AG08396 (cell line): ENCODE results near the gene TMEM263.
"Not testable (repeated sequence)": the region's sequence is repeated elsewhere in the genome, so short reads cannot be mapped to it uniquely, and the experiment has no call there.

Experiments used
- DNase-seq: peaks from one replicate; pipeline ENCODE4 v3.0.0; 2012; ENCODE audit warnings: low spot score, mixed read lengths

TMEM263 gene

DNA sequence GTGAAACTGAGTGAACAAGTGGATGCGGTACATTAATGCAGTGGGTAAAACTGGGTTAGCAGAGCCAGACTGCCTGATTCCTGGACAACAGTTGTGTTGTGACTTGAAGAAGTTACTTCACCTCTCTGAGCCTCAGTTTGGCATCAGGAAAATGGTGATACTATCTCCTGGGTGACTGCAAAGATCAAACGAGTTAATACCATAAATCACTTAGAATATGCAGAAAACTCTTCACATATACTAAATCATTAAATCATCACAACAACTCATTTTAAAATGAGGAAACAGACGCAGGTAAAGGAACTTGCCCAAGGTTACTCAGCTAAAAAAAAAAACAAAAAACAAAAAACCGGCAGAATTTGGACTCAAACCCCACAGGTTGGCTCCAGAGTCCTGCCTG, 30.4 kb downstream of the TMEM263 start:
- no peak for DNase-seq

DNA sequence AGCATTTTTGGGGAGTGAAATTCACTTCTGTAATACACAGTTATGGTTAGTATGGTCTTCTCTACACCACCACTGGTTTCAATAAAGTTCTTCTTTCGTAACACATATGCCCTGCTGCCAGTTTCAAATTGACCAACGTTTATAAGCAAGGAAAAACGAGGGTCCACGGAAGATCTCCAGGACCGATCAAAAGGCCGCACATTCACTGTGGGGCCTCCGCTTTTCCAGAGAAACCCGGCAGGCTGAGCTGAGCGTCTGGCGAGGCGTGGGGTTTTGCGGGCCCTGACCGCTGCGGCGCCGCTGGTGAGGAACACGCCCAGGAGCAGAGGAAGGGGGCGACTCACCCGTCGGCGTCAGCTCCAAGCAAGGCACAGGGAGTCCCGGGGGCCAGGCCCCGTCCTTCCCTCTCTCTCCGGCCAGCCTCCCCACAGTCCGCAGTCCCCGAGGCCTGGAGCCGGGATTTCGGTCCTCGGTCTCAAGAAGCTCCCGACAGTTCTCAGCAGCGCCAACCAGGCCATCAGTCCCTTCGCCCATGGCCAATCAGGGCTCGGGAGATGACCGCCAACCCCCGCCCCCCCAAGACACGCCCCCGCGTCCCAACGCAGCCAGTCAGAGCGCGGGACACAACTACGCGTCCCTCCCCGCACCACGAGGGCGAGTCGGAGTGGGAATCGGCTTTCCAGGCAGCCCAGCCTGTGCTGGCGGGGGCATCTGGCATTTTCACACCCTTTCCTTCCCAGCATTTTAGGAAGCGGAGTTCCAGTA, 31.1 kb downstream of the TMEM263 start, which contains the start of gene MTERF2:
MTERF2 (minus strand) TSS at position 522 of the 765 bp plus-strand sequence. CDS start 8,432 bp downstream, outside the sequence.
- peak; percentile 94 for DNase-seq

DNA sequence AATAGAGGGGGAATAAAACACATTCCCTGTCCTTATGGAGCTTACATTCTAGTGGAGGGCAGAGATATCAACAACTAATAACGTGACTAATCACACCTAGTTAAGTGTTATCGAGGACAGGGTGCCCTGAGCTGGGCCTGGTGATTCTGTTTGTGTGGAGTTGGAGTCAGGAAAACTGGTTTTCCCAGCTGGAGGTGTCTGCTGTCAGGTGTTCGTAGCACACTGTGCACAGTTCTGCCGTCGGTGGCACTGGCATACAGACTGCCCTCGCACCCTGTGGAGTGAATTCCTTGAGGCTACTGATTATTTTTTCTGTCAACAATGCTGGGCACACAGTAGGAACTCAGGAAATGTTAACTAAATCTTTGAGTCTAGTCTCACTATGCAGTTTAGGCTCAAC, 32.1 kb downstream of the TMEM263 start:
- no peak for DNase-seq

DNA sequence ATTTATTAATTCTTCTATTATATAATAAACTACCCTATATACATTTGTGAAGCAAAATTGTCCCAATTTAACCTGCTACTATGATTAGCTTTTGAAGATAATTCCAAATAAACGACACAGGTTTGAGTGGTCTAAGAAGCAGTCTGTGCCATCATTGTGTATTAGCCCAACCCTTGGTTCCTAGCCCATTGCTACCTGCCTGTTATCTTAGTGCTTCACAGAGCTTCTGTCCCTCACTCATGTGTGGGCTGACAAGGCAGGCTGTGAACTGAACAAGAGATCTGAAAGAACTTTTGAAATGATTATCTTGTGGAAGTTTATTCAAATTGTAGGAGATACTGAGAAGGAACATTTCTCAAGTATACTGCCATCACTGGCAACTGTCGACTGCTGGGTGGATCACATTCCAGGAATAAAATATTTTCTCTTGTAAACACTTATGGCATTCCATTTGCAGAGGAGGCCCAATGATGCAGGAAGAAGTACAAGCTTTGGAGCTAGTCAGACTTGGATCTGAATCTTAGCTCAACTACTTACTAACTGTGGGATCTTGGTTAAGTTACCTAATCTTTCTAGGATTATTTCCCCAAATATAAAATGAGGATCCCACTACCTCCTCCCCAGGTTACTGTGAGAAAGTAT, 39.0 kb downstream of the TMEM263 start:
- DNase-seq, result peak; percentile 65

DNA sequence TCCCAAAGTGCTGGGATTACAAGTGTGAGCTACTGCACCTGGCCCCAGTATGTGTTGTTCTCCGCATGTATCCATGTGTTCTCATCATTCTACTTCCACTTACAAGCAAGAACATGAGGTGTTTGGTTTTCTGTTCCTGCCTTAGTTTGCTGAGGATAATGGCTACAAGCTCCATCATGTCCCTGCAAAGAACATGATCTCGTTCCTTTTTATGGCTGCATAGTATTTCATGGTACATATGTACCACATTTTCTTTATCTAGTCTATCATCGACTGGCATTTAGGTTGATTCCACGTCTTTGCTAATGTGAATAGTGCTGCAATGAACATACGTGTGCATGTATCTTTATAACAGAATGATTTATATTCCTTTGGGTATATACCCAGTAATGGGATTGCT, 40.4 kb downstream of the TMEM263 start:
- not testable (repeated sequence) for DNase-seq

DNA sequence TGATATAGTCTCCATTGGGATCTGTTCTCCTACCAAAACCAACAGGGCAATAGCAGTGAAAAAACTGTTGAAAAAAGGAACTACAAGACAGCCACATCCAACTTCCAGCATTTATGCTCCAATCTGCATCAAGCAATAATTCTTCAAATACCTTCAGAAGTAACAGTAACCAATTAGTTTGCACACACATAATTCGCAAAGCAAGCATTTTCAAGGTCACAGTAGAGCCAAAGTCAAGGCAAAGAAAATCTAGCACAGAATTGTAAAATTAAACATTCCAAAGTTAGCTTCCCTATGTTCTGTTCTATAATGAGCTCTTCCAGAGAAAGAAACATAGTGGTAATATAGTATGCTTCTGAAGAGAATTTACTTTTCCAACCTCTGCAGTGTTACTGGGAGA, 42.2 kb downstream of the TMEM263 start:
- no peak for DNase-seq

DNA sequence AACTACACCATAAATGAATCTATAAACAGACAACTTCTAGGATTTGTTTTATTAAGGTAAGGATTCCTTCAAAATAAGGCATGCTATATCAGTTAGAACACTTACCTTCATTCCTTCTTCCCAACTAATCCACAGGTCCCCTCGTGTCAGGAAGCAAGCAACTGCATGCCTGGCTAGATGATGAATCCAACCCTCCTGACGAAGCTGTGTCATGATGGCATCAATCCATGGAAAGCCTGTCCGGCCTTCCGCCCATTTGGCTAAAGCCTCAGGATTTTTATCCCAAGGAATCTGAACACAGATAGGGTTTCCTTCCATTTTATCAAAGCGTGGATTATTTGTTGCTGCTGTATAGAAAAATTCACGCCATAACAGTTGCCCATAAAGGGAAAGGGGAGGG, 43.7 kb downstream of the TMEM263 start:
- no peak for DNase-seq

DNA sequence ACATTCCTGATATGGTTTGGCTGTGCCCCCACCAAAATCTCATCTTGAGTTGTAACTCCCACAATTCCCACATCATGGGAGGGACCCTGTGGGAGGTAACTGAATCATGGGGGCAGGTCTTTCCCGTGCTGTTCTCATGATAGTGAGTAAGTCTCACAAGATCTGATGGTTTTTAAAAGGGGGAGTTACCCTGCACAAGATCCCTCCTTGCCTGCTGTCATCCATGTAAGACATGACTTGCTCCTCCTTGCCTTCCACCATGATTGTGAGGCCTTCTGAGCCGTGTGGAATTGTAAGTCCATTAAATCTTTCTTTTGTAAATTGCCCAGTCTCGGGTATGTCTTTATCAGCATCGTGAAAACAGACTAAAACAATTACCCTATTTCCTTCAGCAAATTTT, 47.0 kb downstream of the TMEM263 start:
- not testable (repeated sequence) for DNase-seq

DNA sequence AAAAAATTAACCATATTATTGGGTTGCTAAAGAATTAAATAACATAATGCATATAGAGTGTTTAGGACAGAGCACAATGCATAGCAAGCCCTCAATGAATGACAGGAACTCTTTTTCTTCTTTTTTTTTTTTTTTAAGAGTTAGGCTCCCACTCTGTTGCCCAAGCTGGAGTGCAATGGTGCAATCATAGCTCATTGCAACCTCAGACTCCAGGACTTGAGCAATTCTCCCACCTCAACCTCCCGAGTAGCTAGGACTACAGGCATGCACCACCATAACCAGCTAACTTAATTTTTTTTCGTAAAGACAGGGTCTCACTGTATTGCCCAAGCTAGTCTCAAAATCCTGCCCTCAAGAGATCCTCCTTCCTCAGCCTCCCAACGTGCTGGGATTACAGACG, 51.7 kb downstream of the TMEM263 start:
- no peak for DNase-seq

DNA sequence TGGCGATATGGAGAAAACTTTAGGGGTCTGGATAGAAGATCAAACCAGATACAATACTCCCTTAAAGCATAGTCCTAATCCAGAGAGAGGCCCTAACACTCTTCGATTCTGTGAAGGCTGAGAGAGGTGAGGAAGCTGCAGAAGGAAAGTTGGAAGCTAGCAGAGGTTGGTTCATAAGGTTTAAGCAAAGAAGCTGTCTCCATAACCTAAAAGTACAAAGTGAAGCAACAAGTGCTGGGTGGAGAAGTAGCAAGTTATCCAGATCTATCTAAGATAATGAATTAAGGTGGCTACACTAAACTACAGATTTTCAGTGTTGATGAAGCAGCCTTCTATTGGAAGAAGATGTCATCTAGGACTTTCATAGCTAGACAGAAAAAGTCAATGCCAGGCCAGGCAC, 55.8 kb downstream of the TMEM263 start:
- no peak for DNase-seq

DNA sequence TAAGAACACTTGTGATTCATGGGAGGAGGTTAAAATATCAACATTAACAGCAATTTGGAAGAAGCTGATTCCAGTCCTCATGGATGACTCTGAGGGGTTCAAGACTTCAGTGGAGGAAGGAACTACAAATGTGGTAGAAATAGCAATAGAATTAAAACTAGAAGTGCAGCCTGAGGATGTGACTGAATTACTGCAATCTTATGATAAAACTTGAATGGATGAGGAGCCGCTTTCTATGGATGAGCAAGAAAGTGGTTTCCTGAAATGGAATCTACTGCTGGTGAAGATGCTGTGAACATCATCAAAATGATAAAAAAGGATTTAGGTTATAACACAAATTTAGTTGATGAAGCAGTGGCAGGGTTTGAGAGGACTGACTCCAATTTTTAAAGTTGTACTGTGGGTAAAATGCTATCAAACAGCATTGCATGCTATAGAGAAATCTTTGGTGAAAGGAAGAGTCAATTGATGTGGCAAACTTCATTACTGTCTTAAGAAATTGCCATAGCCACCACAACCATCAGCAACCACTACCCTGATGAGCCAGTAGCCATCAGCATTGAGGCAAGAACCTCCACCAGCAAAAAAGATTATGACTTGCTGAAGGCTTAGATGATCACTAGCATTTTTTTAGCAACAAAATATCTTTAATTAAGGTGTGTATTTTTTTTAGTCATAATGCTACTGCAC, 57.2 kb downstream of the TMEM263 start:
- no peak for DNase-seq

DNA sequence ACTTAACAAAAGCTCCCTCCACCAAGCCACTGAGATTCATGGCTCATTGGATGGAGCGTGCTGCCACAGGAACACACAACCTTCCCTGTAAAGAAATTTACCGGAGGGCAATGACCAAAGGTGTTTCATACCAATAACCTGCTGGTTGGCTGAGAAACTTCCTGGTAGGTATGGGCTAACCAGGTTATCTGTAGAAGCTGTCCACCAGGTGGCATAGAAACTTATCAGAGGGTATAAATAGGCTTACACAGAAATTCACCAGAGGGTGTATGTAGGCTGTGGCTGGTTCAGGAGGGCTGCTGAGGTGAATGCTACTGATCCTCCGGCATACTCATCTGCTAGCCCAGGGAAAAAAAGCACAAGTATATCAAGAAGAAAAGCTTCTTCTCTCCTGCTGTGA, 58.3 kb downstream of the TMEM263 start:
- DNase-seq, result no peak

DNA sequence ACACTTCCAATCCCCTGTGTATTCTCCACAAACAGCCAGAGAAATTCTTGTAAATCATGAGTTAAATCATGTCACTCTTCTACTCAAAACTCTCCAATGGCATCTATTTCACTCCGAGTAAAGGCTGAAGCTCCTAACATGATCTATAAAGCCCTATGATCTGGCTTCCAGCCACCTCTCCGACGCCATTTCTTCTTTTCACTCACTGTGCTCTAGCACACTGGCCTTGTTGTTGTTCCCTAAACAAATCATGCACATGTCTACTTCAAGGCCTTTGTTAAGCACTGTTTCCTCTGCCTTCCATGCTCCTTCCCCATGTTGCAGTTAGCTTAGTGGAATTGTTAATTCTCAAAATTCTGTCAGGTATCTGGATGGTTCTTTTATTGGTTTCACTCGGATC, 61.3 kb downstream of the TMEM263 start:
- no peak for DNase-seq

DNA sequence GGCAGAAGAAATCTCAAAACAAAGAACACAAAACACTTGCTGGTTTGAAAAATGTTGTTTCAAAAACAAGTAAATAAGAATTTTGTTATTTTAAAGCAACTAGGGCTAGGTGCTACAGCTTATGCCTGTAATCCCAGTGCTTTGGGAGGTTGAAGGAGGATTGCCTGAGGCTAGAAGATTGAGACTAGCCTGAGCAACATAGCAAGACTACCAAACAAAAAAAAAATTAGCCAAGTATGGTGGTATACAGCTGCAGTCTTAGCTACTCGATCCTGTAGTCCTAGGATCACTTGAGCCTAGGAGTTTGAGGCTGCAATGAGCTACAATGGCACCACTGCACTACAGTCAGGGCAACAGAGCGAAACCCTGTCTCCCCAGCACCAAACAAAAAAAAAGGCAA, 63.8 kb downstream of the TMEM263 start:
- DNase-seq, result no peak
